A673 (cell line): ENCODE data around the gene ARHGAP4.

Experiments used
- EZH2 ChIP-seq: fragments of 200-600 bp; sonication (generic); IDR thresholded peaks from 2 replicates; pipeline ENCODE4 v1.6.1; 2017; ENCODE audit warnings: borderline replicate concordance, low read depth, mild to moderate bottlenecking, mixed read lengths, antibody characterized with exemption, low read length; ENCODE audit not compliant: poor library complexity, severe bottlenecking
- TF ChIP-seq, protein P1 (sequence below): fragments of 300-800, 200-600 bp; sonication (generic); conservative IDR thresholded peaks from 2 replicates; pipeline ENCODE4 v1.5.1; 2017; ENCODE audit warnings: low read depth, mild to moderate bottlenecking, antibody characterized with exemption, low read length, moderate library complexity, mixed read lengths

DNA sequence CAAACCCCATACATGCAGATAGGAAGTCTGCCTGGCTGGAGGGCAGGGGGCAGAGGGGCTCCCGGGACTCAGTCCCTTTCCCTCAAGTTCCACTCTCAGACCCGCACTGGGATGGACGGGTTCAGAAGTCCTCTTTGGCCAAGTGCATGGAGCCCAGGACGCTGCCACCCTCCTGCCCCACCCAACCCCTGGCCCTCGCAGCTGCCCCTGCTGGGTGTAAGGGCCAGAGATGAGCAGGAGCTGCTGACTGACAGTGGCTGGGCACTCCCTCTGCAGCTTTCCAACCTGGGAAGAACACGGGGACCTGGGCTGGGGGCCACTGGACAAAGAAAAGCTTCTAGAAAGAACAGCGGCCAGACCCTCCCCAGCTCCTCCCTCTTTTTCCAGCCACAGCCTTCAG, 43.5 kb downstream of the ARHGAP4 start:
- TF ChIP-seq, protein P1, sequence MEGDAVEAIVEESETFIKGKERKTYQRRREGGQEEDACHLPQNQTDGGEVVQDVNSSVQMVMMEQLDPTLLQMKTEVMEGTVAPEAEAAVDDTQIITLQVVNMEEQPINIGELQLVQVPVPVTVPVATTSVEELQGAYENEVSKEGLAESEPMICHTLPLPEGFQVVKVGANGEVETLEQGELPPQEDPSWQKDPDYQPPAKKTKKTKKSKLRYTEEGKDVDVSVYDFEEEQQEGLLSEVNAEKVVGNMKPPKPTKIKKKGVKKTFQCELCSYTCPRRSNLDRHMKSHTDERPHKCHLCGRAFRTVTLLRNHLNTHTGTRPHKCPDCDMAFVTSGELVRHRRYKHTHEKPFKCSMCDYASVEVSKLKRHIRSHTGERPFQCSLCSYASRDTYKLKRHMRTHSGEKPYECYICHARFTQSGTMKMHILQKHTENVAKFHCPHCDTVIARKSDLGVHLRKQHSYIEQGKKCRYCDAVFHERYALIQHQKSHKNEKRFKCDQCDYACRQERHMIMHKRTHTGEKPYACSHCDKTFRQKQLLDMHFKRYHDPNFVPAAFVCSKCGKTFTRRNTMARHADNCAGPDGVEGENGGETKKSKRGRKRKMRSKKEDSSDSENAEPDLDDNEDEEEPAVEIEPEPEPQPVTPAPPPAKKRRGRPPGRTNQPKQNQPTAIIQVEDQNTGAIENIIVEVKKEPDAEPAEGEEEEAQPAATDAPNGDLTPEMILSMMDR, result no peak
- TF ChIP-seq EZH2, result no peak
